Fibroblast of villous mesenchyme (primary cell): ENCODE measurements around the gene CFAP100. TPM values are rescaled to one million over a fixed set of nuclear protein-coding genes. Genes with fewer than 3 reads are reported as not detected.

ENCODE experiments used
- DNase-seq: peaks from one replicate; pipeline ENCODE4 v3.0.0-alpha.2; 2010; ENCODE audit warnings: low read depth
- H3K4me3 ChIP-seq: 2 replicates; pipeline ENCODE4 v1.5.1; 2011; ENCODE audit warnings: low read depth, mild to moderate bottlenecking, low read length
- total RNA-seq: library from RNA; depleted of rRNA; stranded (reverse); fragments of >200 nt; gene quantifications from 2 replicates; pipeline ENCODE4 v1.2.3, GENCODE V29; 2012
- TF ChIP-seq, protein P1 (sequence below): IDR thresholded peaks from 2 replicates; pipeline ENCODE4 v1.5.1; 2012; ENCODE audit warnings: low read depth, mild to moderate bottlenecking, low read length; ENCODE audit not compliant: insufficient read depth

CFAP100 gene
- total RNA-seq, 1 donor: not detected

DNA sequence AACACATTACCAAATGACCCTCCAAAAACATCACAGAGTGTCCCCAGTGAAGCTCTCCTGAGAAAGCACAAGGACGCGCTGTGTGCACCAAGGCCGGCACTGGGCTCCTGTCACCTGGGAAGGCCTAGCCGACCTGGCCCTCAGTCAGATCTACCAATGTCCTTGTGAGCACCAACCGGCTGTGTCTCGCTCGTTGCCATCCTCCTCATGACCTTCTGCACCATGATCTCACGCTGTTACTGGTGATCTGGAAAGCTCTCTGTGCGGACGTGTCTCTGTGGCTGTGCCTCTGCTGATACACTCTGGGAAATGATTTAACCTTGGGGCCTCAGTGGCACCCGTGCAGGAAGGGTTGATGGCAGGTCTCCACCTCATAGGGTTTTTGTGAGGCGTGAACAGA, 56.8 kb downstream of the CFAP100 start:
- no peak for DNase-seq
- TF ChIP-seq, protein P1, sequence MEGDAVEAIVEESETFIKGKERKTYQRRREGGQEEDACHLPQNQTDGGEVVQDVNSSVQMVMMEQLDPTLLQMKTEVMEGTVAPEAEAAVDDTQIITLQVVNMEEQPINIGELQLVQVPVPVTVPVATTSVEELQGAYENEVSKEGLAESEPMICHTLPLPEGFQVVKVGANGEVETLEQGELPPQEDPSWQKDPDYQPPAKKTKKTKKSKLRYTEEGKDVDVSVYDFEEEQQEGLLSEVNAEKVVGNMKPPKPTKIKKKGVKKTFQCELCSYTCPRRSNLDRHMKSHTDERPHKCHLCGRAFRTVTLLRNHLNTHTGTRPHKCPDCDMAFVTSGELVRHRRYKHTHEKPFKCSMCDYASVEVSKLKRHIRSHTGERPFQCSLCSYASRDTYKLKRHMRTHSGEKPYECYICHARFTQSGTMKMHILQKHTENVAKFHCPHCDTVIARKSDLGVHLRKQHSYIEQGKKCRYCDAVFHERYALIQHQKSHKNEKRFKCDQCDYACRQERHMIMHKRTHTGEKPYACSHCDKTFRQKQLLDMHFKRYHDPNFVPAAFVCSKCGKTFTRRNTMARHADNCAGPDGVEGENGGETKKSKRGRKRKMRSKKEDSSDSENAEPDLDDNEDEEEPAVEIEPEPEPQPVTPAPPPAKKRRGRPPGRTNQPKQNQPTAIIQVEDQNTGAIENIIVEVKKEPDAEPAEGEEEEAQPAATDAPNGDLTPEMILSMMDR: no peak
- no peak overlapping the region for H3K4me3 ChIP-seq

DNA sequence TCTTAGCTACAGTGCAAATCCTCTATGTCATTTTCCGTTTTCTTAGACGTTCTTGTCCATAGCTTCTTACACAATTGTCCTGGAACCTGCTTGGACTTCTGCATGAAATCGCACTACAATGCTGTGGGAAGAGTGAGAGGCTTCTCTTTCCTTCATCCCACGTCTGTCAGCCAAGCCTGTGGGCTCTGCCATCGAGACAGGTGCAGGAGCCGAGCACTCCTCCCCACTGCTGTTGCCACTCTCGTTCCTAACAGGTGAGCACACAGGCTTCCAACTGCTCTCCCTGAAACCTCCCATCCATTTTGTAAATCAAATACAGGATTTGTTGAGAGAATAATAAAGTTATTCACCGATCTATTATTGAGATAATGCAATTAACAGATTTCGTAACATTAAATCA, 57.5 kb downstream of the CFAP100 start:
- TF ChIP-seq, protein P1: no peak
- no peak overlapping the region for H3K4me3 ChIP-seq
- DNase-seq: no peak

DNA sequence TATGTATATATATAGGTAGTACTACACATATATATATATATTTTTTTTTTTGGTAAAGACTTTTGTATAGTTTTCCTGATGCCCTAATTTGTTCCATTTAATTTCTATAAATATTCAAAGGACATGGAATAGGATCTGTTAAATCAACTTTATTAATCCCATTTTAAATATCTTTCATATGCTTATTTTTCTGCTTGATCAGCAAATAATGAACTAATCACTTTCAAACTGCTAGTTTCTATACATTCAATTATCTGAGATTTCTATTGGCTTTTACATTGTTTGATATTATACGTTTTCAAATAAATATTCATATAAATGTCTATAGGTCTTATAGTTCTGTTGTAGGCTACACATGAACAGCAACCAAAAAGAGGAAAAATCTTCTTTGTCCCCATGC, 59.3 kb downstream of the CFAP100 start:
- no peak overlapping the region for H3K4me3 ChIP-seq
- TF ChIP-seq, protein P1: no peak
- no peak for DNase-seq

DNA sequence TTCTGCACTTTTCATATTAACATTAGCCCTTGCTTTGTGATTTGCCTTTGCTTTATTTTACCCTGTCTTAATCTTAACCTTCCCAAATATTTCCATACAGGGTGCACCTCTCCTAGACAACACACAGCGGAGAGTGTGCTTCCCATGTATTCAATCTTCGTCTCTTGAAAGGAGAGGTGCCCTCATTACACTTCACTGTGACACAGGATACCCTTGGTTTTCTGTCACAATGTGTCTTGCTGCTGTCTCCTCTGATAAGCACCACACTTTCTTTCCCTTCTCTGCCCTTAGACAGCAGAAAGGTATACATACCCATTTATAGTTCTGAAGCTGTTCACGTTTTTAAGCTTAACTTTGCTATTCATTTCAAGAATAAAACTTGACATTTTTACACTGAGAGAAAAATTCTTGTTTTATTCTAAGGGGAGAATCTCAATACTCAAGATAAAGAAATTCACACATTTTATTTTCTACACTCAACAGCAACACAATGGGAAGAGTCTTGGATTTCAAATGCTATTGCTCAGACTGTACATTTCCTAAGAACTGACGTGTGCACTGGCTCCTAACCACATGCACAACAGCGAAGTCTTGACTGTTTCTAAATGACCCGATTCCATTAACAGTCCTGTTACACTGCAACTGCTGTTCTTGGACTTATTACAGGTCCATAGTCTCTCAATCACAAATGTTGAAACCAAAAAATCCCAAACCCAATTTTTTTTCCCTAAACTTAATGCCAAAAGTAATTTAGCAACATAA, 59.9 kb downstream of the CFAP100 start:
- no peak overlapping the region for H3K4me3 ChIP-seq
- TF ChIP-seq, protein P1: no peak
- no peak for DNase-seq

DNA sequence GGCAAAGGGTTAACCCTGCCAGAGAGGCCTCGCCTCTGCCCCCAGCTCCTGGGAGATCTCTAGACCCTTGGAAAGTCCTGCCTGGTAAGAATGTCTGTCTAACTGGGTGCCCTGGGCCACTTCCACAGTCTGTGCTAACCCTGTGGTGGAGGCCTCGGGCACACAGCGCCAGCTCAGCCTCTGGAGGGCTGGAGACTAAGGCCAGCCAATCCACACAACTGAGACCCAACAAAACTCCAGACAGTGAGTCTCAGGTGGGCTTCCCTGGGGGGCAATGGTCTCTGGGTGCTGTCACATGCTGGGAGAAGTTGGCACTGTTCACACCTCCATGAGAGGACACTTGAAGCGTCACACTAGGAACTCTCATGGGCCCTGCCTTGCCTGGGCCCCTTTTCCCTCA, 61.5 kb downstream of the CFAP100 start:
- DNase-seq: no peak
- H3K4me3 ChIP-seq: no peak overlapping the region
- TF ChIP-seq, protein P1: no peak

DNA sequence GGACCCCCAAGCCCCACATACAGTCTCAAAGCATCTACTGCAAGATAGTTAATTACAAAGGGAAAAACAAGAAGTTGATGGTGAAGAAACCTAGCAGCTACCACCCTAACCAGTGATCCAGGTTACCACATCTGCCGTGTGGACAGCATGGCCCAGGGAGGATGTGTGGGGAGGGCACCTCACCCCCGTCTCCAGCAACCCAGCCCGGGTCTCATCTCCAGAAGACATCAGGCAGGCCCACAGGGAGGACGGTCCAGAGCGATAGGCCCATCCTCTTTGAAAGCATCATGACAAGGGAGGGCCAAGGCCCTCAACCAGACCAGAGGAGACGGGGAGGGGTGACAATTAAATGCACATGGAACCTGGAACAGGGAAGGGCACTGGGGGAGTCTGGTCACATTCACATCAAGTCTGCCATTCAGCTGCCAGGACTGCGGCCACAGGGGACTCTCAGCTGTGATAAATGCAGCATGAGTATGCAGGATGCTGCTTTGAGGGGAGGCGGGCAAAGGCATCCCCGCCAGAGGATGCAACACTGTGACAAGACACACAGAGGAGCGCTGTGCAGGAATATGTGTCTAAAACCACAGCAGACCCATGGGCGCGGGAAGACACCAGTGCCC, 62.2 kb downstream of the CFAP100 start:
- H3K4me3 ChIP-seq: no peak overlapping the region
- no peak for DNase-seq
- TF ChIP-seq, protein P1: no peak
